ENCODE data around the gene DAAM2.

DNA sequence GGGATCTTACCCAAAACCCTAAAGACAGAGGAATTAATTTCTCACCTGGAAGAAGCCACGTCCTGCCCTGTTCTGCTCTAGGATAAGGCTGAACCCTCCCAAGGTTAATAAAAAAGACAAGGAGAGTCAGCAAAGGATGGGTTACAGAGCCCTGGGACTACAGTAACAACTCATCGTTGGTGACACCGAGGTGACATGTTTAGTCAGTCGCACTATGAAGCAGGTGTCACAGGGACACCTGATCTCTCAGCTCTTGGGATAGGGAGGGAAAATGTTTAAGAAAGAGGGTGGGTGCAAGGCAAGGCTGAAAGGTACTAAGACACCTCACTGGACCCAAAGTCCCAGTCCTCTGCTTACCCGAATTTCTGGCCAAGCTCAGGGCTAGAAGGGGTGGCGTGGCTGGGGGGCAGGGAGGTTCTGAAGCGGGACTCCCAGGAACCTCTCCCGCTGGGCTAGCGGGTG, 141.5 kb downstream of the DAAM2 start:
- TF ChIP-seq RXRA (IDR thresholded peaks at IDR 0.05) (no peak), CTCF (IDR thresholded peaks at IDR 0.05; ENCODE audit: low read depth, low read length, missing input control) (no peak), RAD21 (IDR thresholded peaks at IDR 0.05) (no peak), HNF4A (conservative IDR thresholded peaks at IDR 0.05) (no peak)
- TF ChIP-seq, protein P1, sequence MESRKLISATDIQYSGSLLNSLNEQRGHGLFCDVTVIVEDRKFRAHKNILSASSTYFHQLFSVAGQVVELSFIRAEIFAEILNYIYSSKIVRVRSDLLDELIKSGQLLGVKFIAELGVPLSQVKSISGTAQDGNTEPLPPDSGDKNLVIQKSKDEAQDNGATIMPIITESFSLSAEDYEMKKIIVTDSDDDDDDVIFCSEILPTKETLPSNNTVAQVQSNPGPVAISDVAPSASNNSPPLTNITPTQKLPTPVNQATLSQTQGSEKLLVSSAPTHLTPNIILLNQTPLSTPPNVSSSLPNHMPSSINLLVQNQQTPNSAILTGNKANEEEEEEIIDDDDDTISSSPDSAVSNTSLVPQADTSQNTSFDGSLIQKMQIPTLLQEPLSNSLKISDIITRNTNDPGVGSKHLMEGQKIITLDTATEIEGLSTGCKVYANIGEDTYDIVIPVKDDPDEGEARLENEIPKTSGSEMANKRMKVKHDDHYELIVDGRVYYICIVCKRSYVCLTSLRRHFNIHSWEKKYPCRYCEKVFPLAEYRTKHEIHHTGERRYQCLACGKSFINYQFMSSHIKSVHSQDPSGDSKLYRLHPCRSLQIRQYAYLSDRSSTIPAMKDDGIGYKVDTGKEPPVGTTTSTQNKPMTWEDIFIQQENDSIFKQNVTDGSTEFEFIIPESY (IDR thresholded peaks at IDR 0.05), result no peak

Data from liver (tissue), 3 donors.